A673 (cell line): ENCODE measurements around the gene CUX1. TPM values are rescaled to one million over a fixed set of nuclear protein-coding genes. Genes with fewer than 3 reads are reported as not detected.

Experiments
- BruUV-seq: library from RNA; stranded (reverse); fragments of 400-500 nt; replicated peaks from 2 replicates; lab custom pipeline; 2021; lab: Mats Ljungman, UMichigan
- CTCF ChIA-PET: fragments of 300-600 bp; sonication (Branson Sonifier 250); formaldehyde crosslinking; loops from one replicate; lab custom pipeline; 2022; ENCODE audit warnings: antibody characterized with exemption; lab: Charles Lee
- POLR2A ChIA-PET: fragments of 300-600 bp; sonication (Branson Sonifier 250); formaldehyde crosslinking; loops from one replicate; lab custom pipeline; 2022; ENCODE audit warnings: antibody characterized with exemption; ENCODE audit not compliant: low non-redundant PET; lab: Charles Lee
- DNase-seq: peaks from one replicate; pipeline ENCODE4 v3.0.0-alpha.2; 2015; ENCODE audit warnings: low spot score
- H3K27ac ChIP-seq: fragments of 200-600 bp; sonication (generic); 2 replicates; pipeline ENCODE4 v1.5.1; 2016; ENCODE audit warnings: mixed run types, low read depth, mild to moderate bottlenecking, mixed read lengths, antibody characterized with exemption, low read length; ENCODE audit not compliant: poor library complexity, severe bottlenecking
- H3K27me3 ChIP-seq: fragments of 200-600 bp; sonication (generic); replicated peaks from 2 replicates; pipeline ENCODE4 v1.6.1; 2017; ENCODE audit warnings: mixed run types, low read depth, mild to moderate bottlenecking, mixed read lengths, antibody characterized with exemption, low read length; ENCODE audit not compliant: insufficient read depth, poor library complexity
- H3K36me3 ChIP-seq: fragments of 200-600 bp; sonication (generic); 2 replicates; pipeline ENCODE4 v1.6.1; 2016; ENCODE audit warnings: mixed run types, mild to moderate bottlenecking, mixed read lengths, antibody characterized with exemption, low read length; ENCODE audit not compliant: insufficient read depth, poor library complexity, severe bottlenecking
- H3K4me1 ChIP-seq: fragments of 200-600 bp; sonication (generic); 2 replicates; pipeline ENCODE4 v1.6.1; 2017; ENCODE audit warnings: mixed run types, mild to moderate bottlenecking, mixed read lengths, antibody characterized with exemption, low read length; ENCODE audit not compliant: insufficient read depth, poor library complexity, severe bottlenecking
- H3K4me3 ChIP-seq: fragments of 200-600 bp; sonication (generic); 2 replicates; pipeline ENCODE4 v1.5.1; 2016; ENCODE audit warnings: low read depth, mixed run types, mild to moderate bottlenecking, mixed read lengths, low read length; ENCODE audit not compliant: poor library complexity, severe bottlenecking
- H3K9me3 ChIP-seq: fragments of 200-600 bp; sonication (generic); 2 replicates; pipeline ENCODE4 v1.6.1; 2016; ENCODE audit warnings: mixed run types, low read depth, mild to moderate bottlenecking, mixed read lengths, antibody characterized with exemption, low read length; ENCODE audit not compliant: poor library complexity, severe bottlenecking
- CTCF ChIP-seq: fragments of 300-800, 200-600 bp; sonication (generic); conservative IDR thresholded peaks from 2 replicates; pipeline ENCODE4 v1.5.1; 2017; ENCODE audit warnings: low read depth, mild to moderate bottlenecking, antibody characterized with exemption, low read length, moderate library complexity, mixed read lengths
- EZH2 ChIP-seq: fragments of 200-600 bp; sonication (generic); IDR thresholded peaks from 2 replicates; pipeline ENCODE4 v1.6.1; 2017; ENCODE audit warnings: borderline replicate concordance, low read depth, mild to moderate bottlenecking, mixed read lengths, antibody characterized with exemption, low read length; ENCODE audit not compliant: poor library complexity, severe bottlenecking
- intact Hi-C: fragments of 100-400 bp; cut with micrococcal nuclease; formaldehyde crosslinking; loops from one replicate; pipeline ENCODE4 v1.10.0; 2022; ENCODE audit not compliant: unreplicated experiment
- total RNA-seq: library from RNA; stranded (reverse); gene quantifications from 2 replicates; pipeline ENCODE4 v1.2.3, GENCODE V29; 2021

The CUX1 gene
- total RNA-seq, 1 experiment from 2014 or later, result 49.4 TPM

- H3K27ac ChIP-seq, result peak overlapping the region; percentile 60
- H3K9me3 ChIP-seq, result no peaks in the 10 kb centered on the region
- CTCF ChIA-PET, result interaction anchor here (0.6 kb wide), 1 partner anchor 88 kb away, joined by 6 read pairs; no protein-coding TSS in a partner anchor
- H3K36me3 ChIP-seq, result no peaks in the 10 kb centered on the region
- BruUV-seq, result no TSS peak
- H3K27me3 ChIP-seq, result no peaks in the 10 kb centered on the region
- POLR2A ChIA-PET, result interaction anchor here (0.6 to 0.9 kb wide), 2 partner anchors 47 to 914 kb away, joined by 4 read pairs; no protein-coding TSS in a partner anchor
- H3K4me3 ChIP-seq, result no peak overlapping the region
- H3K4me1 ChIP-seq, result peaks cover 35% of the 10 kb centered on the region
- peak; percentile 49 for DNase-seq
- no peak for TF ChIP-seq EZH2
- no peak for TF ChIP-seq CTCF
- intact Hi-C loops, result no loop called here
Measured at GRCh38 chr7:101898106-101898505, 80.7 kb downstream of the CUX1 start.

GRCh38 chr7:101899616-101900015 is 82.2 kb downstream of the CUX1 start:
- Histone ChIP-seq H3K36me3 (no peaks in the 10 kb centered on the region), H3K4me3 (no peak overlapping the region), H3K9me3 (no peaks in the 10 kb centered on the region), H3K27ac (no peak overlapping the region), H3K27me3 (no peaks in the 10 kb centered on the region), H3K4me1 (peaks cover 28% of the 10 kb centered on the region)
- ChIA-PET POLR2A (no interaction called here), CTCF (no interaction called here)
- no TSS peak for BruUV-seq
- DNase-seq, result no peak
- TF ChIP-seq CTCF (no peak), EZH2 (no peak)
- intact Hi-C loops, result no loop called here

- TF ChIP-seq EZH2 (no peak), CTCF (no peak)
- no peak for DNase-seq
- BruUV-seq, result no TSS peak
- no peaks in the 10 kb centered on the region for H3K9me3 ChIP-seq
- no peaks in the 10 kb centered on the region for H3K27me3 ChIP-seq
- H3K36me3 ChIP-seq, result no peaks in the 10 kb centered on the region
- peaks cover 28% of the 10 kb centered on the region for H3K4me1 ChIP-seq
- ChIA-PET CTCF (interaction anchor here (0.5 kb wide), 1 partner anchor 288 kb away, joined by 3 read pairs; no protein-coding TSS in a partner anchor), POLR2A (interaction anchor here (0.5 kb wide), 1 partner anchor 82 kb away, joined by 3 read pairs; no protein-coding TSS in a partner anchor)
- intact Hi-C loops, result no loop called here
- no peak overlapping the region for H3K4me3 ChIP-seq
- no peak overlapping the region for H3K27ac ChIP-seq
Measured at GRCh38 chr7:101900103-101900502, 82.7 kb downstream of the CUX1 start.
